H1 (cell line): ENCODE results near the gene ILK. TPM values are rescaled to one million over a fixed set of nuclear protein-coding genes. Genes with fewer than 3 reads are reported as not detected.

ENCODE experiments used
- CTCF ChIA-PET: fragments of 300-600 bp; sonication (Branson Sonifier 250); formaldehyde crosslinking; loops from one replicate; lab custom pipeline; 2021; ENCODE audit not compliant: partially characterized antibody; lab: Charles Lee
- POLR2A ChIA-PET: fragments of 300-600 bp; sonication (Branson Sonifier 250); formaldehyde crosslinking; loops from one replicate; lab custom pipeline; 2021; ENCODE audit warnings: inconsistent platforms; ENCODE audit not compliant: partially characterized antibody; lab: Charles Lee
- DNase-seq, 2 experiments: peaks; one replicate each; pipeline versions ENCODE4 v3.0.0 to v3.0.0-alpha.2; 2010 to 2022; ENCODE audit warnings: low spot score in 2 of 2, low read depth in 1 of 2, mixed read lengths in 1 of 2
- FAIRE-seq: peaks from 2 replicates; lab custom pipeline; 2011; peaks lifted over from hg19 to GRCh38; lab: Jason Lieb, UNC
- H2AFZ ChIP-seq: 2 replicates; pipeline ENCODE4 v1.8.1; 2012; ENCODE audit warnings: low read length, inconsistent platforms
- H2AK5ac ChIP-seq: 2 replicates; pipeline ENCODE4 v1.6.1; 2013; ENCODE audit warnings: low read depth, low read length
- H2BK120ac ChIP-seq: replicated peaks from 2 replicates; pipeline ENCODE3; 2013; ENCODE audit warnings: low read depth, low read length, inconsistent platforms
- H2BK12ac ChIP-seq: 2 replicates; pipeline ENCODE4 v1.6.1; 2013; ENCODE audit warnings: low read depth, low read length
- H2BK15ac ChIP-seq: 2 replicates; pipeline ENCODE4 v1.6.1; 2013; ENCODE audit warnings: low read length
- H2BK20ac ChIP-seq: 2 replicates; pipeline ENCODE4 v1.6.1; 2013; ENCODE audit warnings: low read length
- H2BK5ac ChIP-seq: 2 replicates; pipeline ENCODE4 v1.6.1; 2013; ENCODE audit warnings: low read depth, low read length
- H3K14ac ChIP-seq: 2 replicates; pipeline ENCODE4 v1.6.1; 2013; ENCODE audit warnings: inconsistent platforms; ENCODE audit not compliant: insufficient read length
- H3K18ac ChIP-seq: 2 replicates; pipeline ENCODE4 v1.6.1; 2013; ENCODE audit warnings: low read length; ENCODE audit errors: extremely low read depth
- H3K23ac ChIP-seq: 2 replicates; pipeline ENCODE4 v1.6.1; 2013; ENCODE audit warnings: inconsistent platforms; ENCODE audit not compliant: insufficient read length
- H3K23me2 ChIP-seq: 2 replicates; pipeline ENCODE4 v1.6.1; 2013; ENCODE audit warnings: low read depth, low read length
- H3K27ac ChIP-seq: 2 replicates; pipeline ENCODE4 v1.6.1; 2011; ENCODE audit warnings: low read depth, low read length, inconsistent platforms
- H3K27me3 ChIP-seq, 4 experiments: replicated peaks in 1 of 4; 1 replicate in 1 of 4; 2 replicates in 3 of 4; pipeline versions ENCODE4 v1.6.1 to v1.8.1; 2011 to 2013; ENCODE audit warnings: low read length in 3 of 4, mild to moderate bottlenecking in 3 of 4, inconsistent platforms in 2 of 4, mixed read lengths in 2 of 4, moderate library complexity in 1 of 4; ENCODE audit not compliant: control insufficient read depth in 3 of 4, insufficient read depth in 3 of 4; ENCODE audit errors: extremely low read depth in 1 of 4
- H3K36me3 ChIP-seq, 4 experiments: 2 replicates each; pipeline versions ENCODE4 v1.6.1 to v1.8.1; 2011 to 2013; ENCODE audit warnings: mild to moderate bottlenecking in 4 of 4, low read length in 3 of 4, moderate library complexity in 2 of 4, control low read depth in 1 of 4, inconsistent platforms in 1 of 4; ENCODE audit not compliant: insufficient read depth in 4 of 4, control insufficient read depth in 2 of 4
- H3K4ac ChIP-seq: replicated peaks from 2 replicates; pipeline ENCODE3; 2013; ENCODE audit warnings: low read length, low read depth, mixed read lengths, inconsistent platforms; ENCODE audit not compliant: insufficient read length
- H3K4me1 ChIP-seq, 4 experiments: replicated peaks in 1 of 4; 1 replicate in 1 of 4; 2 replicates in 3 of 4; pipeline versions ENCODE4 v1.6.1 to v1.8.1; 2011 to 2013; ENCODE audit warnings: low read length in 3 of 4, inconsistent platforms in 2 of 4, mixed read lengths in 1 of 4; ENCODE audit not compliant: insufficient read depth in 4 of 4, control insufficient read depth in 3 of 4
- H3K4me2 ChIP-seq, 2 experiments: 2 replicates each; pipeline versions ENCODE4 v1.6.1 to v1.8.1; 2011 to 2013; ENCODE audit warnings: low read depth in 2 of 2, low read length in 2 of 2, control low read depth in 1 of 2, inconsistent platforms in 1 of 2, mild to moderate bottlenecking in 1 of 2; ENCODE audit not compliant: insufficient read depth in 1 of 2
- H3K4me3 ChIP-seq, 4 experiments: fragments of 200-600, 300-600 bp in 1 of 4; sonication (generic), shearing (Covaris generic), sonication (Bioruptor Twin) in 1 of 4; 2 replicates each; pipeline versions ENCODE4 v1.5.1 to v1.8.1; 2011 to 2016; ENCODE audit warnings: low read length in 4 of 4, low read depth in 3 of 4, control low read depth in 2 of 4, inconsistent platforms in 2 of 4, mild to moderate bottlenecking in 2 of 4, mixed read lengths in 1 of 4, moderate library complexity in 1 of 4; ENCODE audit not compliant: insufficient read depth in 2 of 4; ENCODE audit errors: extremely low read depth in 1 of 4
- H3K56ac ChIP-seq: replicated peaks from 2 replicates; pipeline ENCODE3; 2013; ENCODE audit warnings: low read depth, mild to moderate bottlenecking, mixed read lengths, low read length, inconsistent platforms; ENCODE audit not compliant: insufficient read length
- H3K79me1 ChIP-seq: 2 replicates; pipeline ENCODE4 v1.6.1; 2013; ENCODE audit warnings: low read depth, low read length, control low read depth
- H3K79me2 ChIP-seq, 2 experiments: 2 replicates each; pipeline versions ENCODE4 v1.6.1 to v1.8.1; 2012 to 2013; ENCODE audit warnings: low read length in 2 of 2, mild to moderate bottlenecking in 2 of 2, inconsistent platforms in 1 of 2; ENCODE audit not compliant: insufficient read depth in 2 of 2, control insufficient read depth in 1 of 2
- H3K9ac ChIP-seq, 4 experiments: replicated peaks in 1 of 4; 1 replicate in 1 of 4; 2 replicates in 3 of 4; pipeline versions ENCODE4 v1.6.1 to v1.8.1; 2011 to 2013; ENCODE audit warnings: low read depth in 3 of 4, low read length in 3 of 4, control low read depth in 2 of 4, mild to moderate bottlenecking in 2 of 4, moderate library complexity in 2 of 4, inconsistent platforms in 1 of 4; ENCODE audit errors: extremely low read depth in 1 of 4
- H3K9me3 ChIP-seq, 2 experiments: 2 replicates each; pipeline versions ENCODE4 v1.6.1 to v1.8.1; 2012 to 2013; ENCODE audit warnings: mild to moderate bottlenecking in 2 of 2, moderate library complexity in 2 of 2, control low read depth in 1 of 2, inconsistent platforms in 1 of 2, low read depth in 1 of 2, low read length in 1 of 2, mixed read lengths in 1 of 2; ENCODE audit not compliant: insufficient read depth in 2 of 2
- H4K20me1 ChIP-seq, 2 experiments: replicated peaks in 1 of 2; 2 replicates each; pipeline versions ENCODE3 to v1.8.1; 2011 to 2013; ENCODE audit warnings: inconsistent platforms in 2 of 2, low read length in 2 of 2, mild to moderate bottlenecking in 1 of 2; ENCODE audit not compliant: insufficient read depth in 2 of 2, control insufficient read depth in 1 of 2
- H4K5ac ChIP-seq: 2 replicates; pipeline ENCODE4 v1.6.1; 2013; ENCODE audit warnings: low read length, low read depth, mixed read lengths, inconsistent platforms; ENCODE audit not compliant: insufficient read length
- H4K8ac ChIP-seq: 2 replicates; pipeline ENCODE4 v1.8.0; 2013; ENCODE audit warnings: mild to moderate bottlenecking, moderate library complexity, low read length, inconsistent platforms; ENCODE audit not compliant: insufficient read depth; ENCODE audit errors: extremely low read depth
- H4K91ac ChIP-seq: replicated peaks from 2 replicates; pipeline ENCODE3; 2013; ENCODE audit warnings: low read length, mixed read lengths, inconsistent platforms; ENCODE audit not compliant: insufficient read length
- BACH1 ChIP-seq: IDR thresholded peaks from 2 replicates; pipeline ENCODE4 v1.6.1; 2012; ENCODE audit warnings: low read length, improper control_type of control experiment
- E2F6 ChIP-seq: IDR thresholded peaks from 2 replicates; pipeline ENCODE4 v1.6.1; 2012; ENCODE audit warnings: inconsistent platforms
- GTF2F1 ChIP-seq: IDR thresholded peaks from 2 replicates; pipeline ENCODE4 v1.6.1; 2012; ENCODE audit warnings: low read depth, low read length, improper control_type of control experiment, borderline replicate concordance
- HDAC2 ChIP-seq, 2 experiments: fragments of 300-600 bp in 1 of 2; sonication (generic) in 1 of 2; IDR thresholded peaks; 2 replicates each; pipeline ENCODE4 v1.6.1; 2011 to 2012; ENCODE audit warnings: low read depth in 2 of 2, low read length in 2 of 2, mild to moderate bottlenecking in 2 of 2, moderate library complexity in 2 of 2, borderline replicate concordance in 1 of 2, inconsistent platforms in 1 of 2
- MAFK ChIP-seq: IDR thresholded peaks from 2 replicates; pipeline ENCODE4 v1.6.1; 2012; ENCODE audit warnings: low read depth, mild to moderate bottlenecking, improper control_type of control experiment, low read length
- MAX ChIP-seq: IDR thresholded peaks from 2 replicates; pipeline ENCODE4 v1.6.1; 2012; ENCODE audit warnings: inconsistent platforms
- SP1 ChIP-seq: IDR thresholded peaks from 2 replicates; pipeline ENCODE4 v1.6.1; 2011; ENCODE audit warnings: low read depth, low read length
- SRF ChIP-seq: IDR thresholded peaks from 2 replicates; pipeline ENCODE4 v1.6.1; 2011; ENCODE audit warnings: mild to moderate bottlenecking, low read depth, low read length, moderate library complexity
- YY1 ChIP-seq: IDR thresholded peaks from 2 replicates; pipeline ENCODE4 v1.6.1; 2011; ENCODE audit warnings: low read depth, mild to moderate bottlenecking, low read length
- WGBS, 2 experiments: shearing (Covaris generic) in 1 of 2; methylation state at CpG; one replicate each; pipeline versions ENCODE4 v1.1.6 to v1.1.7; 2013 to 2015; ENCODE audit warnings: low lambda C conversion rate in 2 of 2, mixed read lengths in 2 of 2, inconsistent platforms in 1 of 2, low coverage in 1 of 2, missing lambda C conversion rate in 1 of 2; ENCODE audit not compliant: insufficient replicate concordance in 2 of 2, insufficient coverage in 1 of 2, insufficient read length in 1 of 2; ENCODE audit errors: extremely low coverage in 1 of 2, missing lambda C conversion rate in 1 of 2; 5-methylcytosine and 5-hydroxymethylcytosine counted together
- polyA plus RNA-seq, 7 experiments: library from polyadenylated mRNA; depleted of rRNA in 3 of 7; stranded (reverse) in 5 of 7; unstranded in 2 of 7; fragments of >200 nt in 5 of 7; fragments of 200-250 nt in 2 of 7; gene quantifications; 1 replicate in 5 of 7; 2 replicates in 1 of 7; 4 replicates in 1 of 7; pipeline versions ENCODE4 v1.2.1 to v1.2.3, GENCODE V29; 2011 to 2013; ENCODE audit warnings: missing spikeins in 2 of 7, mixed read lengths in 2 of 7
- total RNA-seq: library from RNA; stranded (reverse); fragmentation: NEBNext Ultra II Directional; extraction: Animal tissue kit (Norgen Biotek cat#: 25700); gene quantifications from 2 replicates; pipeline ENCODE4 v1.2.1, GENCODE V29; 2021

The ILK gene
- total and polyA plus RNA-seq, 2 of the 8 experiments (the other 6 are each of a cell fraction or from before 2014, with no cell fraction given), result 91.4 to 132 TPM

GRCh38 chr11:6586434-6587359 lies 16.9 kb upstream of the ILK start:
- peak overlapping the region; percentile 64 for H3K27ac ChIP-seq
- H3K4me3 ChIP-seq, result peak overlapping the region in 3 of 4 experiments; percentile 37 to 55 (median 49); a peak in 6 of 8 replicates
- H3K18ac ChIP-seq, result no peak overlapping the region
- TF ChIP-seq SRF (no peak), SP1 (0 out of 2 replicates have a peak, but pooled peaks have one; percentile 30), YY1 (peak; percentile 46; the same call in 1 of the 2 replicates), GTF2F1 (no peak), BACH1 (no peak), MAFK (no peak), E2F6 (peak; percentile 70), MAX (peak; percentile 91), HDAC2 (IDR thresholded peaks at IDR 0.05; ENCODE audit: borderline replicate concordance in 1 of 2, low read depth in 2 of 2, low read length in 2 of 2) (0 out of 4 replicates have a peak, but pooled peaks of 1 of the 2 experiments have one; percentile 58)

More at GRCh38 chr11:6586434-6587359, 16.9 kb upstream of the ILK start:
- Histone ChIP-seq H3K4ac (no peak overlapping the region), H4K8ac (peak overlapping the region; percentile 75; the same call in 1 of the 2 replicates), H4K91ac (no peak overlapping the region), H3K9me3 (peaks cover 0 to 4% of the 10 kb centered on the region in 2 experiments; a peak in 1 of 4 replicates), H3K4me2 (peak overlapping the region in 1 of 2 experiments; percentile 83; a peak in 2 of 4 replicates), H3K23me2 (no peaks in the 10 kb centered on the region), H3K4me1 (peaks cover 0 to 16% (median 10%) of the 10 kb centered on the region in 4 experiments; a peak in 5 of 7 replicates), H3K23ac (no peak overlapping the region), H3K79me2 (no peaks in the 10 kb centered on the region), H3K79me1 (no peaks in the 10 kb centered on the region), H2BK20ac (no peak overlapping the region), H2BK15ac (no peak overlapping the region), H3K14ac (no peak overlapping the region), H3K36me3 (no peaks in the 10 kb centered on the region), H3K9ac (peak overlapping the region in 2 of 4 experiments; percentile 5 to 29; a peak in 3 of 7 replicates), H2BK120ac (no peak overlapping the region), H2BK5ac (no peak overlapping the region), H2AFZ (peak overlapping the region; percentile 79), H4K5ac (no peak overlapping the region), H2BK12ac (no peak overlapping the region), H4K20me1 (no peaks in the 10 kb centered on the region), H3K27me3 (no peaks in the 10 kb centered on the region), H3K56ac (no peak overlapping the region), H2AK5ac (no peak overlapping the region)
- POLR2A ChIA-PET, result interaction anchor here (1.1 to 1.7 kb wide), 3 partner anchors 10 to 33 kb away, joined by 3 to 4 read pairs (median 4); partner anchors contain the start of genes ILK and TPP1
- CTCF ChIA-PET, result interaction anchor here (0.6 to 3.0 kb wide), 13 partner anchors 8 to 319 kb away, joined by 3 to 11 read pairs (median 3); no protein-coding TSS in a partner anchor
- FAIRE-seq, result peak; percentile 57
- WGBS, 2 experiments, result 15% methylated on average over 25 of the region's 25 CpGs; no CpG with 5 or more reads in 1 of the 2 experiments
- peak in 1 of 2 experiments; percentile 43 for DNase-seq
